GM23248 (cell line): ENCODE data around the gene TMEM52B.

ENCODE experiments used
- EZH2 ChIP-seq: fragments of 200-600 bp; sonication (generic); IDR thresholded peaks from 2 replicates; pipeline ENCODE4 v1.6.1; 2018; ENCODE audit warnings: antibody characterized with exemption, mild to moderate bottlenecking; ENCODE audit not compliant: insufficient read depth, poor library complexity, severe bottlenecking
- EZH2phosphoT487 ChIP-seq: fragments of 200-600 bp; sonication (generic); IDR thresholded peaks from 2 replicates; pipeline ENCODE4 v1.6.1; 2018; ENCODE audit warnings: antibody characterized with exemption, moderate library complexity, mild to moderate bottlenecking, low read depth; ENCODE audit not compliant: insufficient read depth

GRCh38 chr12:10167599-10167998 is 11.2 kb upstream of the TMEM52B start:
- no peak for TF ChIP-seq EZH2
- TF ChIP-seq EZH2phosphoT487: no peak
